CD4-positive, alpha-beta memory T cell (primary cell): ENCODE results near the gene TLN1. TPM values are rescaled to one million over a fixed set of nuclear protein-coding genes. Genes with fewer than 3 reads are reported as not detected.

Experiments
- CTCF ChIA-PET: fragments of 350-600 bp; sonication (Branson Sonifier 250); formaldehyde crosslinking; loops from one replicate; lab custom pipeline; 2021; ENCODE audit warnings: inconsistent platforms; ENCODE audit not compliant: partially characterized antibody; lab: Charles Lee
- POLR2A ChIA-PET: fragments of 350-600 bp; sonication (Branson Sonifier 250); formaldehyde crosslinking; loops from one replicate; lab custom pipeline; 2021; ENCODE audit not compliant: partially characterized antibody; lab: Charles Lee
- DNase-seq, 5 donors: peaks; one replicate each; pipeline versions ENCODE4 v3.0.0 to v3.0.0-alpha.2; 2020 to 2022; ENCODE audit warnings: mixed read lengths in 1 of 5
- H3K27ac ChIP-seq: one replicate; pipeline ENCODE4 v1.7.0; 2013; ENCODE audit warnings: low read depth, low read length
- H3K27me3 ChIP-seq: 2 replicates; pipeline ENCODE4 v1.7.0; 2013; ENCODE audit warnings: mild to moderate bottlenecking, low read length, moderate library complexity; ENCODE audit not compliant: insufficient read depth
- H3K36me3 ChIP-seq: 2 replicates; pipeline ENCODE4 v1.7.0; 2013; ENCODE audit warnings: mild to moderate bottlenecking, low read length, moderate library complexity; ENCODE audit not compliant: insufficient read depth
- H3K4me1 ChIP-seq: 2 replicates; pipeline ENCODE4 v1.7.0; 2013; ENCODE audit warnings: mild to moderate bottlenecking, low read length, moderate library complexity; ENCODE audit not compliant: insufficient read depth
- H3K4me3 ChIP-seq, 2 donors: one replicate each; pipeline ENCODE4 v1.7.0; 2013; ENCODE audit warnings: low read length in 2 of 2, mild to moderate bottlenecking in 1 of 2
- H3K9me3 ChIP-seq, 2 donors: one replicate each; pipeline ENCODE4 v1.7.0; 2013; ENCODE audit warnings: low read length in 2 of 2, control low read depth in 1 of 2; ENCODE audit not compliant: control insufficient read depth in 1 of 2
- H3K27ac Mint-ChIP-seq, 7 donors: one replicate each; pipeline ENCODE4 v1.8.0; 2020 to 2021; ENCODE audit warnings: mixed read lengths in 7 of 7, mild to moderate bottlenecking in 6 of 7, inconsistent platforms in 3 of 7, moderate library complexity in 3 of 7
- H3K27me3 Mint-ChIP-seq, 2 donors: one replicate each; pipeline ENCODE4 v1.8.0; 2020 to 2021; ENCODE audit warnings: mixed read lengths in 2 of 2
- H3K36me3 Mint-ChIP-seq, 2 donors: one replicate each; pipeline ENCODE4 v1.8.0; 2020 to 2021; ENCODE audit warnings: mixed read lengths in 2 of 2, inconsistent platforms in 1 of 2, mild to moderate bottlenecking in 1 of 2
- H3K4me1 Mint-ChIP-seq, 4 donors: one replicate each; pipeline ENCODE4 v1.8.0; 2020 to 2021; ENCODE audit warnings: mixed read lengths in 4 of 4, mild to moderate bottlenecking in 1 of 4
- H3K4me3 Mint-ChIP-seq, 8 donors: one replicate each; pipeline ENCODE4 v1.8.0; 2020 to 2021; ENCODE audit warnings: mixed read lengths in 8 of 8, mild to moderate bottlenecking in 7 of 8, moderate library complexity in 6 of 8, inconsistent platforms in 3 of 8
- H3K9me3 Mint-ChIP-seq, 8 donors: one replicate each; pipeline ENCODE4 v1.8.0; 2020 to 2021; ENCODE audit warnings: mixed read lengths in 8 of 8, mild to moderate bottlenecking in 5 of 8, inconsistent platforms in 3 of 8, moderate library complexity in 1 of 8
- intact Hi-C: fragments of 100-400 bp; cut with micrococcal nuclease; formaldehyde crosslinking; loops from one replicate; pipeline ENCODE4 v1.15.1; 2023
- polyA plus RNA-seq, 2 donors: library from polyadenylated mRNA; unstranded; fragments of 300-500 nt; fragmentation: Illumina TruSeq; gene quantifications; one replicate each; pipeline ENCODE4 v1.2.3, GENCODE V29; 2021
- total RNA-seq, 2 experiments: library from RNA; stranded (reverse); gene quantifications; one replicate each; pipeline ENCODE4 v1.2.3, GENCODE V29; 2021

Gene TLN1
- total and polyA plus RNA-seq, 4 experiments from 2014 or later: 13.7 to 316 (median 215) TPM

DNA sequence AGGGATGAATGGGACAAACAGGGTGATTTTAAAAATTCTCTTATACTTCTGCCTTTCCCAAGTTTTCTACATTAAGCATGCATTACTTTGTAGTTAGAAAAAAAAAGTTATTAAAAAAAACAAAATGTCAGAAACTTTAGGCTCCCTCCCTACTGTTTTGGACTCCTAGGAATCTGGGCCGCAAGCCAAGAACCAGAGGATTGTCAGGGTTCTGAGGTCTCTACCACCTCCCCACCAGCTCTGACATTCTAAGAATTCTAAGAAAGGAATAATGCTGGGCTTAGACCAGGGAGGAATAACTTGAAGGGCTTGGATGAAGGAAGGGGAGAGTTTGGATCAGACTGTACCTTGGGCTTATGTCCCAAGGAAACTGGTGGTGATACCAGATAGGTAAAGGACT, 66.0 kb downstream of the TLN1 start:
- POLR2A ChIA-PET: interaction anchor here (0.9 to 12.3 kb wide), 8 partner anchors 9 to 83 kb away, joined by 3 to 420 read pairs (median 6); partner anchors contain the start of genes CCDC107, CREB3, GBA2 and RGP1
- CTCF ChIA-PET: interaction anchor here (1.1 to 17.9 kb wide), 9 partner anchors 9 to 68 kb away, joined by 3 to 339 read pairs (median 10); partner anchors contain the start of genes CCDC107, CREB3, RMRP and SIT1
- intact Hi-C loops: no loop called here
- Mint-ChIP-seq H3K27ac (peak overlapping the region in 5 of 7 donors; percentile 9 to 63 (median 37)), H3K4me1 (peaks cover 32 to 56% (median 45%) of the 10 kb centered on the region in 4 donors), H3K9me3 (peaks cover 0 to 1% (median 0%) of the 10 kb centered on the region in 8 donors), H3K36me3 (peaks cover 5 to 7% of the 10 kb centered on the region in 2 donors), H3K27me3 (no peaks in the 10 kb centered on the region), H3K4me3 (peak overlapping the region in 7 of 8 donors; percentile 8 to 91 (median 88))
- Histone ChIP-seq H3K36me3 (no peaks in the 10 kb centered on the region), H3K4me1 (peaks cover 44% of the 10 kb centered on the region), H3K4me3 (no peak overlapping the region), H3K27me3 (no peaks in the 10 kb centered on the region), H3K9me3 (no peaks in the 10 kb centered on the region), H3K27ac (no peak overlapping the region)
- DNase-seq: no peak

DNA sequence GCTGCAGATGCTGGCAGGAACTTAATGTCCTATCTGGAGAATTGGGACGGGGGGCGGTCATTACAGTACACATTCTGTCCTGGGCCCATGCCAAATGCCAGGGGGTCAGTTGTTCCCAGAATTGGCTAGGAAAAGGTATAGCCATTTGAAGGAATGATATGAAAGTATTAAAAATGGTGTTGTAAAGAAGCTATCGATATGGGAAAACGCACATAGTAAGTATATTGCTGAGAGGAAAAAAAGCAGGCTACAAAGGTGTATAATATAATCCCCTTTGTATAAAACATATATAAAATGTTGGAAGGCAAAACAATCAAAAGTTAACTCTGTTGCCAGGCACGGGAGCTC, 66.5 kb downstream of the TLN1 start:
- H3K4me1 Mint-ChIP-seq: peaks cover 38 to 62% (median 51%) of the 10 kb centered on the region in 4 donors

DNA sequence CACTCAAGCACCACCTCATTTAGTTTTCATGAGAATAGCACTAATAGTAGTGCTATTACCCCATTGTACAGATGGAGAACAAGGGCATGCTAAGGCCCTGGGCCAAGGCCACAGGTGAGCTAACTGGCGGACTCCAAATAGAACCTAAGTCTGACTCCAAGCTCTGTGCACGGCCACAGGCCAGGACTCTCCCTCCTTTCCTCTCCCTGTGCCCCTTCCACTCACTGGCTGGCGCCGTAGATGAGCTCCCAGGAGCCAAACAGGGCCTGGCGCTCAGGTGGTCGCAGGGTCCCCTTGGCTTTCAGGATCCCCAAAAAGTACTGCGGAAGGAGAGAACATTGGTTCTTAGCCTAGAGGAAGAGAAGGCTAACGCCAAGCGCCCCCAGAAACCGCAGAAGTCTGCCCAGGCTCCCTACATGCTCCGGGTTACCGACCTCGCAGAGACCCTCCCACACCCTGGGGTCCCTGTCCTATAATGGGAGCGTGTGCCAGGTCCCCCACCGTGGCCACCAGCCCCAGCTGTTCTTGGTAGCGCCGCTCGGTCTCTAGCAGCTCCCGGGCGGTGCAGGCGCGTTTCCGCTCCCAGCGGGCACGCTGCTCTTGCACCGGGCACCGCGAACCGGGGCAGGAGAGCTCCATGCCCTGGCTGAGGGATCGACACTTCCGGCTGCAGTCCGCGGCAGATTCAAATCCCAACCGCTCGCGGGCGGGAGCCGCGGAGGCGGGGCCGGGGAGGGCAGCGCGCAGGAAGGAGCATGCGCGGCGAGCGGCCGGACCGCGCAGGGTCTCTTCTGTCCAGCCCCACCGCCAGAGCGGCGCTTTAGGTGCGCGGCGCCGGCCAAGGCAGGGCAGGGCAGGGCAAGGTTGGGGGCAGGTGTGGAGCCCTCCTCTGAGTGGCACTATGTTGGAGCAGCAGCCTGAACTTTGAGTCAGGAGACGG, 67.2 kb downstream of the TLN1 start, which contains the start of gene ARHGEF39:
TSS of gene ARHGEF39 (minus strand) at position 665 of the 940 bp plus-strand sequence. CDS start at position 639, 26 bp downstream.
- H3K4me3 Mint-ChIP-seq: peak within 1 kb of the TSS; percentile 83 to 91 (median 88)
- Histone ChIP-seq H3K27me3 (no peaks in the 10 kb centered on the region), H3K4me3 (peak within 1 kb of the TSS; percentile 42 to 51), H3K4me1 (peaks cover 56% of the 10 kb centered on the region), H3K9me3 (no peaks in the 10 kb centered on the region), H3K36me3 (peaks cover 10% of the 10 kb centered on the region), H3K27ac (peak within 1 kb of the TSS; percentile 96)
- H3K27me3 Mint-ChIP-seq: no peaks in the 10 kb centered on the region
- peak within 1 kb of the TSS; percentile 82 to 100 (median 97) for H3K27ac Mint-ChIP-seq
- CTCF ChIA-PET: interaction anchor here (0.6 to 17.9 kb wide), 21 partner anchors 8 to 162 kb away, joined by 3 to 339 read pairs (median 4); partner anchors contain the start of genes CA9, CCDC107, CREB3 and RMRP
- H3K36me3 Mint-ChIP-seq: peaks cover 13 to 19% of the 10 kb centered on the region in 2 donors
- intact Hi-C loops: no loop called here
- peaks cover 44 to 68% (median 56%) of the 10 kb centered on the region in 4 donors for H3K4me1 Mint-ChIP-seq
- POLR2A ChIA-PET: interaction anchor here (0.7 to 12.3 kb wide), 18 partner anchors 9 to 92 kb away, joined by 3 to 420 read pairs (median 4); partner anchors contain the start of genes CREB3, GBA2, RGP1 and SIT1
- peak; percentile 64 to 72 (median 67) for DNase-seq
- H3K9me3 Mint-ChIP-seq: peaks cover 0 to 1% (median 0%) of the 10 kb centered on the region in 8 donors

More for the DNA sequence above, 66.5 kb downstream of the TLN1 start:
- H3K4me1 ChIP-seq: peaks cover 50% of the 10 kb centered on the region
- CTCF ChIA-PET: interaction anchor here (0.8 to 17.9 kb wide), 17 partner anchors 8 to 161 kb away, joined by 3 to 339 read pairs (median 4); partner anchors contain the start of genes CCDC107, CREB3, RMRP and SIT1
- peaks cover 5% of the 10 kb centered on the region for H3K36me3 ChIP-seq
- Mint-ChIP-seq H3K4me3 (peak overlapping the region; percentile 83 to 91 (median 88)), H3K27me3 (no peaks in the 10 kb centered on the region), H3K9me3 (peaks cover 0 to 1% (median 0%) of the 10 kb centered on the region in 8 donors), H3K36me3 (peaks cover 10 to 13% of the 10 kb centered on the region in 2 donors), H3K27ac (peak overlapping the region; percentile 15 to 100 (median 89))
- intact Hi-C loops: no loop called here
- H3K4me3 ChIP-seq: peak overlapping the region; percentile 42 to 51
- H3K27me3 ChIP-seq: no peaks in the 10 kb centered on the region
- DNase-seq: no peak
- no peaks in the 10 kb centered on the region for H3K9me3 ChIP-seq
- peak overlapping the region; percentile 96 for H3K27ac ChIP-seq
- POLR2A ChIA-PET: interaction anchor here (0.9 to 12.3 kb wide), 10 partner anchors 8 to 83 kb away, joined by 3 to 420 read pairs (median 4); partner anchors contain the start of genes CCDC107, CREB3, GBA2 and RGP1

GRCh38 chr9:35662437-35662836, 69.6 kb downstream of the TLN1 start:
- Mint-ChIP-seq H3K27me3 (peaks cover 2 to 4% of the 10 kb centered on the region in 2 donors), H3K9me3 (peaks cover 0 to 7% (median 4%) of the 10 kb centered on the region in 8 donors), H3K36me3 (peaks cover 21 to 36% of the 10 kb centered on the region in 2 donors), H3K4me1 (peaks cover 57 to 89% (median 73%) of the 10 kb centered on the region in 4 donors), H3K27ac (peak overlapping the region; percentile 82 to 100 (median 97)), H3K4me3 (peak overlapping the region; percentile 45 to 94 (median 86))
- DNase-seq: no peak
- H3K4me1 ChIP-seq: peaks cover 73% of the 10 kb centered on the region
- ChIA-PET CTCF (interaction anchor here (0.8 to 19.4 kb wide), 8 partner anchors 15 to 94 kb away, joined by 3 to 339 read pairs (median 79); partner anchors contain the start of genes CD72, CREB3, GBA2 and RGP1), POLR2A (interaction anchor here (0.7 to 12.3 kb wide), 9 partner anchors 13 to 150 kb away, joined by 3 to 420 read pairs (median 5); partner anchors contain the start of genes CD72, CREB3, SIT1 and SPAG8)
- peak overlapping the region; percentile 96 for H3K27ac ChIP-seq
- H3K27me3 ChIP-seq: no peaks in the 10 kb centered on the region
- H3K9me3 ChIP-seq: no peaks in the 10 kb centered on the region
- peaks cover 10% of the 10 kb centered on the region for H3K36me3 ChIP-seq
- no peak overlapping the region for H3K4me3 ChIP-seq
- intact Hi-C loops: loop anchor here (2.0 kb wide), 1 partner anchor 16 kb away; no protein-coding TSS in a partner anchor

DNA sequence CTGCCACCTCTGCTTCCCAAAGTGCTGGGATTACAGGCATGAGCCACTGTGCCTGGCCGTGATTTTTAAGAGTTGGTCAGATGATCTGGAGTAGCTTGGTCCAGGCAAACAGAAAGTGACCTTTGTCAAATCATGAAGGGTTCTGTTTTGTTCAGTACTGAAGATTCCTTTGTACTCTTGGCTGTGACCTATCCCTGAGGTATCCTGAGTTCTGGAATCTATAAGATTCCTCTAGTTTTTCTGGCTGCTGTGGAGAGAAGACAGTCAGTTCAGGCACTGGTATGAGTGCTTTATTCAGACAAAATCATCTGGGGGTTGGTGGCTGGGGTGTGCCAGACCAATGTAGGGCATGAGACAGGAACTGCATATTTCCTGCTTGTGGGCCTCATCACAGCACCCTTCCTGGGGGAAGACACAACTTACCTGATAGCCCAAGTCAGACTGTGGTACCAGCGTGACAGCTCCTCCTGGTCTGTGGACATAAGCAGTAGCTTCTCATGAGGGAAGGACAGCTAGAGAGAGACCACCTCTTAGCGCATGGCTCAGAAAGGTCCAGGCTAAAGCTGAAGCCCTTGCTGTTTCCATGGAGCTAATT, 70.1 kb downstream of the TLN1 start:
- CTCF ChIA-PET: interaction anchor here (0.8 to 19.4 kb wide), 13 partner anchors 8 to 220 kb away, joined by 3 to 339 read pairs (median 7); partner anchors contain the start of genes CD72, CREB3, GBA2 and RGP1
- H3K4me3 ChIP-seq: no peak overlapping the region

DNA sequence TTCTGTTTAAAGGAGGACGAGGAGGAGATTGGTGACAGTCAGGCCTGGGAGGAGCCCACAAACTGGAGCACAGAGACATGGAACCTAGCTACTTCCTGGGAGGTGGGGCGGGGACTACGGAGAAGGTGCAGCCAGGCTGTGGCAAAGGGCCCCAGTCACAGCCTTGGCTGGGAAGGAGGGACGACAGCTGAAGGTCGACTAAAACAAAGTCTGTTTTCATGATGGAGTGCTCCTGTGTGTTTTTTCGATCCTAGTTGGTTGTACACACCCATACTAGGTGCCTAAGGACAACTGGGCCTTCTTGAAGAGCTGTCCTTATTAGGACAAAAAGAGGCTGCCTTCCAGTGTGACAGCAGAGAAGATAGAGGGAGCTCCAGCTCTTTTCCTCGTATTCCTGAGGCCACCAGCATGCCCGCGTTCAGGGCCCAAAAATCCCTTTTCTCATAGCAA, 71.0 kb downstream of the TLN1 start:
- H3K27ac Mint-ChIP-seq: peak overlapping the region; percentile 87 to 100 (median 96)

More for the DNA sequence above, 70.1 kb downstream of the TLN1 start:
- peaks cover 21 to 40% of the 10 kb centered on the region in 2 donors for H3K36me3 Mint-ChIP-seq
- H3K36me3 ChIP-seq: peaks cover 10% of the 10 kb centered on the region
- peak overlapping the region; percentile 82 to 100 (median 97) for H3K27ac Mint-ChIP-seq
- intact Hi-C loops: loop anchor here (2.0 kb wide), 1 partner anchor 15 kb away; no protein-coding TSS in a partner anchor
- H3K9me3 Mint-ChIP-seq: peaks cover 0 to 9% (median 4%) of the 10 kb centered on the region in 8 donors
- H3K4me3 Mint-ChIP-seq: peak overlapping the region; percentile 59 to 94 (median 86)
- peak; percentile 64 to 81 (median 70) for DNase-seq
- H3K27me3 ChIP-seq: no peaks in the 10 kb centered on the region
- peak overlapping the region; percentile 96 for H3K27ac ChIP-seq
- H3K27me3 Mint-ChIP-seq: peaks cover 2 to 4% of the 10 kb centered on the region in 2 donors
- peaks cover 60 to 95% (median 78%) of the 10 kb centered on the region in 4 donors for H3K4me1 Mint-ChIP-seq
- peaks cover 79% of the 10 kb centered on the region for H3K4me1 ChIP-seq
- POLR2A ChIA-PET: interaction anchor here (0.9 to 12.3 kb wide), 11 partner anchors 9 to 220 kb away, joined by 3 to 420 read pairs (median 4); partner anchors contain the start of genes CD72, CREB3, SIT1 and SPAG8
- H3K9me3 ChIP-seq: no peaks in the 10 kb centered on the region

More for the DNA sequence above, 71.0 kb downstream of the TLN1 start:
- peaks cover 21 to 40% of the 10 kb centered on the region in 2 donors for H3K36me3 Mint-ChIP-seq
- Histone ChIP-seq H3K27me3 (no peaks in the 10 kb centered on the region), H3K9me3 (no peaks in the 10 kb centered on the region), H3K4me3 (no peak overlapping the region), H3K36me3 (peaks cover 10% of the 10 kb centered on the region), H3K4me1 (peaks cover 88% of the 10 kb centered on the region), H3K27ac (peak overlapping the region; percentile 96)
- DNase-seq: no peak
- peaks cover 2 to 4% of the 10 kb centered on the region in 2 donors for H3K27me3 Mint-ChIP-seq
- ChIA-PET POLR2A (interaction anchor here (0.7 to 12.3 kb wide), 10 partner anchors 10 to 221 kb away, joined by 3 to 420 read pairs (median 4); partner anchors contain the start of genes CD72, CREB3, SIT1 and TLN1), CTCF (interaction anchor here (0.9 to 19.4 kb wide), 15 partner anchors 9 to 221 kb away, joined by 3 to 339 read pairs (median 6); partner anchors contain the start of genes CD72, CREB3, GBA2 and RGP1)
- H3K9me3 Mint-ChIP-seq: peaks cover 0 to 9% (median 4%) of the 10 kb centered on the region in 8 donors
- peak overlapping the region in 7 of 8 donors; percentile 46 to 95 (median 92) for H3K4me3 Mint-ChIP-seq
- intact Hi-C loops: no loop called here
- peaks cover 66 to 99% (median 82%) of the 10 kb centered on the region in 4 donors for H3K4me1 Mint-ChIP-seq
